LNCAP (cell line): Measurements from ENCODE around the gene RNASEH1.

Experiments used
- CTCF ChIP-seq: fragments of 450-650 bp; IDR thresholded peaks from 2 replicates; pipeline ENCODE4 v1.5.1; 2017; ENCODE audit warnings: mild to moderate bottlenecking

The RNASEH1 gene

GRCh38 chr2:3536682-3537632 is 21.2 kb downstream of the RNASEH1 start:
- no peak for TF ChIP-seq CTCF

- no peak for TF ChIP-seq CTCF
Measured at GRCh38 chr2:3535794-3536681, 22.1 kb downstream of the RNASEH1 start.

GRCh38 chr2:3535467-3535793 is 22.7 kb downstream of the RNASEH1 start:
- TF ChIP-seq CTCF, result no peak

GRCh38 chr2:3534251-3534814 is 23.8 kb downstream of the RNASEH1 start:
- no peak for TF ChIP-seq CTCF

- TF ChIP-seq CTCF, result no peak
Measured at GRCh38 chr2:3533836-3534235, 24.3 kb downstream of the RNASEH1 start.

GRCh38 chr2:3532941-3533340 is 25.2 kb downstream of the RNASEH1 start:
- no peak for TF ChIP-seq CTCF

- TF ChIP-seq CTCF, result no peak
Measured at GRCh38 chr2:3529316-3530025, 28.7 kb downstream of the RNASEH1 start.
